ENCODE results near the gene ZIM2. TPM values are rescaled to one million over a fixed set of nuclear protein-coding genes. Genes with fewer than 3 reads are reported as not detected.
"Not testable (repeated sequence)": the region's sequence is repeated elsewhere in the genome, so short reads cannot be mapped to it uniquely, and the experiment has no call there.

Gene ZIM2
- total and polyA plus RNA-seq, 2 experiments from 2014 or later = not detected

GRCh38 chr19:56862741-56863140 lies 22.2 kb upstream of the ZIM2 start:
- H2AFZ ChIP-seq = no peak overlapping the region
- H3K4me3 ChIP-seq = no peak overlapping the region
- no peak overlapping the region for H3K27ac ChIP-seq (ENCODE audit: low read depth)
- Mint-ChIP-seq H3K27ac (no peak overlapping the region), H3K27me3 (ENCODE audit: insufficient read depth, low read depth, poor library complexity) (no peaks in the 10 kb centered on the region), H3K4me3 (no peak overlapping the region), H3K4me1 (no peaks in the 10 kb centered on the region), H3K36me3 (ENCODE audit: low read depth) (peaks cover 25% of the 10 kb centered on the region), H3K9me3 (peaks cover 93% of the 10 kb centered on the region)
- no peak for ATAC-seq
- DNase-seq (ENCODE audit: low spot score) = no peak
- no peaks in the 10 kb centered on the region for H3K79me2 ChIP-seq (replicated peaks; ENCODE audit: insufficient read depth)
- H3K4me1 ChIP-seq (ENCODE audit: insufficient read depth) = no peaks in the 10 kb centered on the region
- no peak overlapping the region for H3K4me2 ChIP-seq
- TF ChIP-seq ZNF114 (CRISPR knock-in tag; IDR thresholded peaks at IDR 0.05) (no peak), NANOG (IDR thresholded peaks at IDR 0.05; ENCODE audit: borderline replicate concordance) (no peak), ZNF331 (CRISPR knock-in tag; IDR thresholded peaks at IDR 0.05; ENCODE audit: low read depth) (no peak), ETS1 (IDR thresholded peaks at IDR 0.05) (no peak), CREB1 (CRISPR knock-in tag; IDR thresholded peaks at IDR 0.05; ENCODE audit: low read depth) (no peak), REST (IDR thresholded peaks at IDR 0.05; ENCODE audit: unreplicated experiment) (no peak), STAT1 (IDR thresholded peaks at IDR 0.05; ENCODE audit: unreplicated experiment) (no peak), POLR2AphosphoS5 (IDR thresholded peaks at IDR 0.05; ENCODE audit: low read depth) (no peak), EZH2 (IDR thresholded peaks at IDR 0.05; ENCODE audit: low read depth, unreplicated experiment) (no peak), CTCF (conservative IDR thresholded peaks at IDR 0.05; ENCODE audit: low read depth in 2 of 2) (no peak)
- no peaks in the 10 kb centered on the region for H3K9me2 ChIP-seq (ENCODE audit: insufficient read depth)
- no peaks in the 10 kb centered on the region for H3K27me3 ChIP-seq (ENCODE audit: insufficient read depth)
- H4K20me1 ChIP-seq (replicated peaks; ENCODE audit: insufficient read depth) = no peaks in the 10 kb centered on the region
- peaks cover 12% of the 10 kb centered on the region; the same call in 1 of the 2 replicates for H3K36me3 ChIP-seq (ENCODE audit: insufficient read depth)
- H3F3A ChIP-seq (replicated peaks; ENCODE audit: low read depth) = no peaks in the 10 kb centered on the region

GRCh38 chr19:56860409-56860808 lies 19.9 kb upstream of the ZIM2 start:
- not testable (repeated sequence) for ATAC-seq; H3K4me1 ChIP-seq (ENCODE audit: insufficient read depth); H3K4me3 ChIP-seq; H3F3A ChIP-seq (replicated peaks; ENCODE audit: low read depth); H3K27me3 ChIP-seq (ENCODE audit: insufficient read depth); H3K4me2 ChIP-seq; H3K4me3 Mint-ChIP-seq; H3K9me2 ChIP-seq (ENCODE audit: insufficient read depth); DNase-seq (ENCODE audit: low spot score); H4K20me1 ChIP-seq (replicated peaks; ENCODE audit: insufficient read depth); H3K27ac ChIP-seq (ENCODE audit: low read depth); H3K27ac Mint-ChIP-seq; H3K4me1 Mint-ChIP-seq; H3K27me3 Mint-ChIP-seq (ENCODE audit: insufficient read depth, low read depth, poor library complexity); H2AFZ ChIP-seq; H3K79me2 ChIP-seq (replicated peaks; ENCODE audit: insufficient read depth)
- Mint-ChIP-seq H3K9me3 (peaks cover 93% of the 10 kb centered on the region), H3K36me3 (ENCODE audit: low read depth) (peaks cover 31% of the 10 kb centered on the region)
- H3K36me3 ChIP-seq (ENCODE audit: insufficient read depth) = peaks cover 18% of the 10 kb centered on the region
